ENCODE measurements around the gene TP63.

The TP63 gene

DNA sequence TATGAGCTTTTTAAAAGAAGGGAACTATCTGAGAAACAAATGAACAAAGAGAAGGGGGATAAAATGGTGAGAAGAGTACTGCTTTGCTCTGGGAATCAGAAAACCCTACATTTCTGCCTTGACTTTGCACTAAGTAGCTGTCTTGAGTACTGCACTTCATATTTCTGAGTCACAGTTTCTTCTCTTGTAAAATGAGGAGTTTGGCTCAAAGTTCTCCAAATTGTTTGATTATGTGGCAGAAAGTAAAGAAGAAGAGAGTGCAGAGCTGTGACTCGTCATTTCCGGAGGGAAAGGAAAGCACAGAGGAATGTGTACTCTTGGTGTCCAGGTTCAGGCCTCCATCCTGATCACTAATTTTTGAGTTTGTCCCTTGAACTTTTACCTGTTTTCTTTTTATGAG lies 54.7 kb downstream of the TP63 start:
- DNase-seq, result no peak

GRCh38 chr3:189687475-189687874 lies 56.3 kb downstream of the TP63 start:
- no peak for DNase-seq

- DNase-seq, result no peak
Observed at GRCh38 chr3:189688262-189688661, 57.1 kb downstream of the TP63 start.

GRCh38 chr3:189689625-189690024 lies 58.4 kb downstream of the TP63 start:
- no peak for DNase-seq

GRCh38 chr3:189690237-189690636 lies 59.0 kb downstream of the TP63 start:
- no peak for DNase-seq

DNA sequence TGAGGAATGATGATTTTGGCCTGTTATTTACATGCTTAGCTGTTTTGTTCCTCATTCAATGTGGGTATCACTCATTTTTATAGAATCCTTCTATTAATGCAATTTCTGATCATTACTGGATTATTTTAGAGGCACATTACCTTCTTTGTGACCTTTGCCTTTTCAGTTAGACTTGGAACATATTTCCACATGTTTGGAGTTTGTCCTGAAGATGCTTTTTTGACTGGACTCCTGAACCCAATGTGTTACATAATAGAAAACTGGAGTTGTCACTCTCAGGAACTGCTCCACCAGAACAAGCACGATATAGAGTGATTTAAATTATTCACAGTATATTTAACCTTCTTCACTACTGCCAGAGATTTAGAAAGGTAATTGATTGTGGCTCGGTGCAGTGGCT lies 59.5 kb downstream of the TP63 start:
- no peak for DNase-seq

DNA sequence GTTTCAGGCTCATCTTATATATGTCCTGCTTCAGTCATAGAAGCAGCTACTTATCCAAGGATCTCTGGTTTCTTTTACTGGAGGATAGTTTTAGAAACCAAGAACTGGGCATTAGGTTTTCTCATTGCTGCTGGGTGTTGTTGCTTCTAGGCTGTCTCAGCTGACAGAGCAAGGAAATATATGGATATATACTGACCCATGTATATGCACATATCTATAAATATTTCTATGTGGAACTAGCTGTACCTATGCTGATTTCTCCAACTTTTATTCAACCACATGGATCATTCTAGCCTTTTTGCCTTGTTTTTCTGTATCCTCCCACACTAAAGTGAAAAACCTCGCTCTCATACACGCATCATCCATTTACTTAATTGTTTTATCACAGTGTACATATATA lies 64.2 kb downstream of the TP63 start:
- no peak for DNase-seq

GRCh38 chr3:189698811-189699210 lies 67.6 kb downstream of the TP63 start:
- no peak for DNase-seq

DNA sequence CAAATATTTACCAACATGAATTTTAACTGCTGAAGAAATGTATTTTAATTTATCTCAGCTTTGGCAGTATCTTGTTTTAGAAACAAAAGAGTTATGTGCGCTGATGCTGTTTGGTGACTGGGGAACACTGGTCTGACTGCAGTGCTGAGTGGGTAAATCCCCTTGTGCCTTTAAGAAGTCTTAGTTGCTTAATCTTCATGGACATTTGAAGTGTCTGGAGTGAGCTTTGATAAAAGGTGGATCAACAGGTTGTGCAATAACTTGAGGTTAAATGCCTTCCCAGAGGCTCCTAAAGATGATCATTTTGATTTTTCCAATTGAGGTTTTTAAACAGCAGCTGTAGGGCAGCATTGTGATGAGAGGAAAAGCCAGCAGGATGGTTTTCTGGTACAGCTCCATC lies 68.7 kb downstream of the TP63 start:
- no peak for DNase-seq

- no peak for DNase-seq
Observed at GRCh38 chr3:189702066-189702646, 71.0 kb downstream of the TP63 start.

DNA sequence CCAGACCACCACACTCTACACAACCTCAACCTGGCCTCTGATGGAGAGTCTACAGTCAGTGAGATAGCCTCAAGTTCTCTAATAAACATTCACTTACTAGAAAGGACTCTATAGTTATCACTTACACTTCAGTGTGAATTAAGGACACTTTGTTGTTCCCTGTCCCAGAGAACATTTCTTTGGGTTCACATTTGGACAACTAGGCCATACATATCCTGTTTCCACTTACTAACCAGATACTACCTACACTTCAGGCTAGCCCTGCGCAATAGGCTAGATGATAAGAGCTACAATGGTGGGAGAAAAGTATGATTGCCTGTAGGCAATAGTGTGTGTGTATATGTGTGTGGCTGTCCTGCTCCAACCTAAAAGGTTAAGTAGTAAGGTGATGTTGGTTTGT lies 72.7 kb downstream of the TP63 start:
- DNase-seq, result no peak

- no peak for DNase-seq
Observed at GRCh38 chr3:189708375-189708774, 77.2 kb downstream of the TP63 start.

DNA sequence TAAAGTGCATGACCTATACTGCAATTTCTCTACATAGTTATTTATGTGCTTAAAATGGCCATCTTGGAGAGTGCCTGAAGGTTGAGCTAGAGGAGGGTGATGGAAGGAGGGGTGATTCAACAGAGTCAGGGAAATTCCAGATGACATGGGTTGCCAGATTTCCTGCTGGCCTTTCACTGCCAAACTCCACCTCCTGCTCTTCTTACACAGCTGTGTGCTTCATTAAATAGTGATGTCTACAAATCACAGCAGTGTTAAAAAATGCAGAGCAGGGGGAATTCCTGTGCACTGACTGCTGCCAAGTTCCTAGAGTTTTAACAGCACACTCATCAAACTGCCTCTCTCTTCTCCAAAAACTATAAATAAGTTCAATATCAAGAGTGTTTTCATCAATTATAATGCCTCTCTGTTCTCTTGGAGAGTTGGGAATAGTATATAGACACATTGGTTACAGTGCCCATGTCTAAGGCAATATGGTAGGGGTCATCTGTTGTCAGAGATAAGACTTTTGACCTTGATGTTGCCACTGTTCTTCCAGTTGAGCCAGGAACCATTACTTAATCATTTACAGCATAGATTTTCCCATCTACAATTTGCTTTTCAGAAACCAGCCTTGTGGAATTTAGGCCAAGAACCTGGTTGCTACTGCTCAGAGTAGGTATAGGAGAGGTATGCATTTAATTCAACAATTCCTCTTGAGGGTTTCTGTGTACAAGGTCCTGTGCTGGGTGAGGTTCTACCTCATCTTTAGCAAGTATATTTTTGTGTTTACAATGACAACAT lies 79.6 kb downstream of the TP63 start:
- no peak for DNase-seq

GRCh38 chr3:189712906-189713483 lies 81.8 kb downstream of the TP63 start:
- DNase-seq, result no peak

GRCh38 chr3:189714991-189715961 lies 84.1 kb downstream of the TP63 start:
- peak in 1 of 2 donors; percentile 8 for DNase-seq

GRCh38 chr3:189718215-189718614 lies 87.0 kb downstream of the TP63 start:
- DNase-seq, result no peak

DNA sequence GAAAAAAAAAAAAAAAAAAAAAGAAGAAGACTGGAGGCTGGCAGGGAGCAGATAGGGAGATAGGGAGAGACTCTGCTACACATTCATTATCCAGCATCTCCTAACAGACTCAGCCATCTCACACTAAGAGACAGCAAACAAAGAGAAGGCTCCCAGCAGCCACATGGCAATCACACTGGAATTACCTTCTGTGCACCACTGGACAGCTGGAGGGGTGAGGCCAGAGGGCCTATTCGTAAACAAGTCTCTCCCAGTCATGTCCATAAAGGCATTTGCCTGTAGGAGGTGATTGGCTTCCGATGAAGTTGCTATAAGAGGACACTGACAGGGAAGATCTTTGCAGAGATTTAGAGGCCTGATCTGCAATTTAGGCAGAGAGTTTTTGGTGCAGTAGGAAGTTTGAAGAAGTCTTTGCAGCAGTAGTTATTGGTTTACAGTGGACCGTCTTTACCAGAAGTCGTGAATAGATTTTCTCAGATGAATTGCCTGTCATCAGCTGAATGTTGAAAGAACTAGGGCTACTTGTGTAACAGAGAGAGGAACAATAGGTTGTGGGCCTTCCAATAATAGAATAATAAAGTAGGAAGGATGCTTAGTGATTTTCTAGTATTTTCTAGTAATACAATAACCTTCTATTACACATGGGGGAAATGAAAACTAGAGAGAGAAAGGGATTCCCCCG lies 89.7 kb downstream of the TP63 start:
- DNase-seq, result no peak

DNA sequence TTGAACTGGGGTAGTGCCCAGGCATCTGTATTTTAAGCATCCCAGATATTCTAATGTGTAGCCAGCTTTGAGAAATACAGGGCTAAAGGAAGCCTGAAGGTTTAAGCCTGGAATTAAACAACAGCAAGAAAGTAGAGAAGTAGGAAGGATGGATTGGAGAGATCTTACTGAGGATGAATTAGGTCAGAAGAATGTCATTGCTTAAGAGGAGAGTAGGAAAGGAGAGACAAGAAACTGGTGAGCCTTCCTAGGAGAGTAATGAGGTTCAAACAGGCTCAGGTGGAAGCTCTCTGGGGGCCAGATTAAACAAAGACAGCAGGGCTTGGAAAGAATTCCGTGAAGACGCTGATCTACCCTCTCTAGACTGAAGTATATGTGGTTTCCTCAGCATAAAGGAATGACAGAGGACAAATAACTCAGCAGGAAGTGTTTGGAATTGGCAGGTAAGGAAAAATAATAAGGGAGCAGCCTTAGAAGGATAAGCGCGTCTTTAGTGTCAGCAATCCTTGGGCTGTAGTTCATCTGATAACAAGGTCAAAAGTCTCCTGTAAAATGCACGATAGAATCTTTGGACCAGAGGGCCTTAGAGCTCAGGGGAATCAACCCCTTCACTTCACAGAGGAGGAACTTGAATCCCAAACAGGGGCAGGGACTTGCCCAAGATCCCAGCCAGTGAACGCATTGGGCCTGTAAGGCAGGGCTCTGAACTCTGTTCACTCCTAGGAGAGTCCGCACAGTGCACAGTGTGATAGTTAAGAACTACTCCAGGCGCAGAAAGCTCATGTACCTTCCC lies 90.9 kb downstream of the TP63 start:
- no peak for DNase-seq

DNA sequence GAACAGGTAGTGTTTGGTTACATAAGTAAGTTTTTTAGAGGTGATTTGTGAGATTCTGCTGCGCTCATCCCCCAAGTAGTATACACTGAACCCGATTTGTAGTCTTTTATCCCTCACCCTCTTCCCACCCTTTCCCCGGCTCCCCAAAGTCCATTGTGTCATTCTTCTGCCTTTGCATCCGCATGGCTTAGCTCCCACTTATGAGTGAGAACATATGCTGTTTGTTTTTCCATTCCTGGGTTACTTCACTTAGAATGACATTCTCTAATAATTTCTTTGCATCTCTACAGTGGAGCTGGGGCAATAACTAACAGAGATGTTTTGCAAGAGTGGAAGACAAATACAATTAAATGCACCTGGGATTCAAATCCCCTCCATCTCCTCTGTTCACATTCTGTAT lies 93.2 kb downstream of the TP63 start:
- no peak for DNase-seq

DNA sequence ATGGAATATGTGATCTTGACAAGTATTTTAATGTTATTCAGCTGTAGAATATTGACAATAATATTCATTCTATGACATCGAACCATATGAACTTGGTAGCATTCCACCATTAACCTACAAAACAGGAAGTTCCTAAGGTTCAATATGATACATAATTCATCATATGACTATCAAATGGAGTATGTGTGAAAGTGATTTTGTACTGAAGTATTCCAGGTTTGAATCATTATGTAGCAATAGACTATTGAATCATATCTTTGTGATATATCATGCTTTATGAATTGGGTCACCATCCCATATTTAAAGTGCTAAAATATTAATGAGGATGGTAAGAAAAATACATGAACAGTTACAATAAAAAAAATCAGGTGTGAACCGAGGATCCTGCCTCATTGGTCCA lies 95.1 kb downstream of the TP63 start:
- DNase-seq, result no peak

DNA sequence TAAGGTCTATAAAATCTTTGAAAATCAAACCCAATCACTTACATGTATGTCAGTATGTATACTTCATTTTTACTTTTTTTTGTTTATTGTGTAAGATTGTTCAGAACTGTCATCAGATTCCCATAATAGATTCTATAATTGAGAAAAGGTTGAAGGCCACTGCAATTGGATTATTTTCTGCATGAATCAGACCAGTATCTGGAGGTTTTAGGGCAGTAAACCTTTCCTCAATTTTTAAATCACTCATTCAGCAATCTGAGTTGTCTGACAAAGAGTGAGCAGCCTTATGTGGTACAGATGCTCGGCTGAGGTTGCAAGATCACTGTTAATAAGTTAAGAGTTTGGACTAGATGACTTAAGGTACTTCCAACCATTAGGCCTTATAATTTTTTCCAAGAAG lies 96.0 kb downstream of the TP63 start:
- no peak for DNase-seq

DNA sequence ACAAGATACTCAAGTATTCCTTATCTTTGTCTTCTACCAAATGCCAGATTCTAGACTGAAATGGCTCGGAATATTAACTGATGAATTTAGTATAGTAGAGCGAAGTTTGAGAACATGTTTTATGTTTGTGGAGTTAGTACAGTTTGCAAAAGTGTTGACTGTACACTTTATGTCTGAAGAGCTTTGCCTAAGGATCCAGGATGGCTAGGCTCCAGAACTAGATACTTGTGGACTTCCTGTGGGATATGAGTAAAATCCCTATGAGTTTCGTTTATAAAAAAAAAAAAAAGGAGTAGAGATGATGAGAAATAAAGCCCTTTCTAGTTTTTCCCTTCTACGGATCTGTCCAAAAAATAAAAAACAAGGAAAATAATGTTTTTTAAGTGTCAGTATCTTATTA lies 96.7 kb downstream of the TP63 start:
- DNase-seq, result no peak
